ENCODE data around the gene UBE2QL1.

Gene UBE2QL1

DNA sequence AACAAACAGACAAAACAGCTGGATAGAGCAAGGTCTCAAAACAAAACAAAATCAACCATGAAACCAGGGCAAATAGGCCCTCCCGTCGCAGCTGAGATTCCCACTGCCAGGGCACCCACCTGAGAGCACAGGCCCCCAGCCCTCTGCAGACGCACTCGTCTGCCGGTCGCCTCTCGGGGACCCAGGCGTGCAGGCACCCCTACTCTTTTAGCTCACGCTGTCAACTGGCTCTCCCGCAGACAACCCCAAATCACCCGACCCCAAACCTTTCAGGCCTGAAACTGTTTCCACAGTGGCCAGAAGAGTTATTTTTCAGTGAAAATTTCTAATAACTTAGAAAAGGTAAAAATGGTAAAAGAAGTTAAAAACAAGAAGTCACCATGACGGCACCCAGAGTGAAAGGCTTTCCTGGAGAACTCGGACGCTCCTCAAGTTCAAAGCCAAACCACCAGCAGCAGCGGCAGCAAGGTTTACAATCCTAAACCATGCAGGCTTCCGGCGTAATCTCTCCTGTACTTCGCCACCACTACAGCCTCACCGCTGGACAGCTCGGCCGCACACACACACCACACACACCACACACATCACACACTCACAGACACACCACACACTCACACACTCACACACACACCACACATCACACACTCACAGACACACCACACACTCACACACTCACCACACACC lies 1.9 kb upstream of the UBE2QL1 start:
- no peak for DNase-seq (ENCODE audit: low read depth)

DNA sequence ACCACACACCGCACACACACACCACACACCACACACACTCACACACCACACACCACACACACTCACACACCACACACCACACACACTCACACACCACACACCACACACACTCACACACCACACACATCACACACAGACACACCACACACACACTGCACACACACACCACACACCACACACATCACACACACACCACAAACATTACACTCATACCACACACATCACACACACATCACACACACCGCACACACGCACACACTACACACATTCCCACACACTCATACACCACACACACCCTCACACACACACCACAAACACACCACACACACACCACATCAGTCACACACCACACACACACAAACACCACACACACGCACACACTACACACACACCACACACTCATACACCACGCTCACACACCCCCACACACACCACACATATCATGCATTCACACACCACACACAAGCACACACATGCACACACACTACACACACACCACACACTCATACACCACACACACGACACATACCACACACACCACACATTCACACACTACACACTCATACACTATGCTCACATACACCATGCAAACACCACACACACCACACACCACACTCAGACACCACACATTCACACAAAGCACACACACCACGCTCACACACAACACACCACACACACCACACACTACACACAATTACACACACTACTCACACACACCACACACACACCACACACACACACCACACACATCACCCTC lies 1.1 kb upstream of the UBE2QL1 start:
- no peak for DNase-seq (ENCODE audit: low read depth)
- H3K4me3 ChIP-seq (ENCODE audit: control insufficient read depth, low read depth, low read length), result no peak overlapping the region
- TF ChIP-seq, protein P1, sequence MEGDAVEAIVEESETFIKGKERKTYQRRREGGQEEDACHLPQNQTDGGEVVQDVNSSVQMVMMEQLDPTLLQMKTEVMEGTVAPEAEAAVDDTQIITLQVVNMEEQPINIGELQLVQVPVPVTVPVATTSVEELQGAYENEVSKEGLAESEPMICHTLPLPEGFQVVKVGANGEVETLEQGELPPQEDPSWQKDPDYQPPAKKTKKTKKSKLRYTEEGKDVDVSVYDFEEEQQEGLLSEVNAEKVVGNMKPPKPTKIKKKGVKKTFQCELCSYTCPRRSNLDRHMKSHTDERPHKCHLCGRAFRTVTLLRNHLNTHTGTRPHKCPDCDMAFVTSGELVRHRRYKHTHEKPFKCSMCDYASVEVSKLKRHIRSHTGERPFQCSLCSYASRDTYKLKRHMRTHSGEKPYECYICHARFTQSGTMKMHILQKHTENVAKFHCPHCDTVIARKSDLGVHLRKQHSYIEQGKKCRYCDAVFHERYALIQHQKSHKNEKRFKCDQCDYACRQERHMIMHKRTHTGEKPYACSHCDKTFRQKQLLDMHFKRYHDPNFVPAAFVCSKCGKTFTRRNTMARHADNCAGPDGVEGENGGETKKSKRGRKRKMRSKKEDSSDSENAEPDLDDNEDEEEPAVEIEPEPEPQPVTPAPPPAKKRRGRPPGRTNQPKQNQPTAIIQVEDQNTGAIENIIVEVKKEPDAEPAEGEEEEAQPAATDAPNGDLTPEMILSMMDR (conservative IDR thresholded peaks at IDR 0.05; ENCODE audit: control insufficient read depth, insufficient read depth, low read depth, low read length), result no peak

More for the DNA sequence above, 1.9 kb upstream of the UBE2QL1 start:
- TF ChIP-seq, protein P1 (conservative IDR thresholded peaks at IDR 0.05; ENCODE audit: control insufficient read depth, insufficient read depth, low read depth, low read length), result no peak
- no peak overlapping the region for H3K4me3 ChIP-seq (ENCODE audit: control insufficient read depth, low read depth, low read length)

DNA sequence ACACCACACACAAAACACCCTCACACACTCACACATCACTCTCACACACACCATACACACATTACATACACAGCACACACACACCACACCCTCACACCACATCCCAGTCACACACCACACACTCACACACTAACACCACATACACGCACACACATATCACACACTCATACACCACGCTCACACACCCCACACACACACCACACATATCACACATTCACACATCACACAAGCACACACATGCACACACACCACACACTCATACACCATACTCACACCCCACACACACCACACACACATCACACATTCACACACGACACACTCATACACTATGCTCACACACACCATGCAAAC lies 543 bp upstream of the UBE2QL1 start:
- no peak for DNase-seq (ENCODE audit: low read depth)
- no peak overlapping the region for H3K4me3 ChIP-seq (ENCODE audit: control insufficient read depth, low read depth, low read length)
- TF ChIP-seq, protein P1 (conservative IDR thresholded peaks at IDR 0.05; ENCODE audit: control insufficient read depth, insufficient read depth, low read depth, low read length), result no peak

DNA sequence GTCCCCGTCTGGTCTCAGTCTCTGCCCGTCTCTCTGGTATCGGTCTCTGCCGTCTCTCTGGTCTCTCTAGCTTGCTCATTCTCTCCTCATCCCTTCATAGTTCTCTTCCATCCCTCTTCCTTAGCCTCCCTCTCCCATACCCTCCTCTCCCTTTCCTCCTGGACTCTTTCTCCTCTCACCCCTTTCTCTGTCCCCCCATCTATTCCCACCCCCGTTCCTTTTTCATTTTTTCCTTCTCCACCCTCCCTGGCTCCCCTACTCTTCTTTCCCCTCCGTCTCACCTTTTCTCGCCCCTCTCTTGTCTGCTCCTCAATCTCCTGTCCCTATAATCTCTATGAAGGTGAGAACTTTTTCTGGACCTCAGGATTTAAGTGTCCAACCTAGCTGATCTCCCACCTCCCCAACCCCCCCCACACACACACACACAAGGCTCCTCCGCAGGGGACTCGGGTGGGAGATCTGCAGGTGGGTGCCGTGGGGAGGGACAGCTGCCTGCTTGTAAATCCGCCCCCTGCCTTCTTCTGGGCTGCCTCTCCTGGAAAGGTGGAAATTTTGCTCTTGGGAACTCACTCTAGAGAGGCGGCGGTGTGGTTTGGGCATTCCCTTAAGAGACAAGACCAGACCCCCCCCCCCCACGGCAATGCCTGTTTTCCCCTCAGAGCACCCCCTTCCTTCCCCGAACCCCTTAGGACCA lies 953 bp downstream of the UBE2QL1 start:
- H3K4me3 ChIP-seq (ENCODE audit: control insufficient read depth, low read depth, low read length), result no peak overlapping the region
- TF ChIP-seq, protein P1 (conservative IDR thresholded peaks at IDR 0.05; ENCODE audit: control insufficient read depth, insufficient read depth, low read depth, low read length), result no peak
- DNase-seq (ENCODE audit: low read depth), result no peak

DNA sequence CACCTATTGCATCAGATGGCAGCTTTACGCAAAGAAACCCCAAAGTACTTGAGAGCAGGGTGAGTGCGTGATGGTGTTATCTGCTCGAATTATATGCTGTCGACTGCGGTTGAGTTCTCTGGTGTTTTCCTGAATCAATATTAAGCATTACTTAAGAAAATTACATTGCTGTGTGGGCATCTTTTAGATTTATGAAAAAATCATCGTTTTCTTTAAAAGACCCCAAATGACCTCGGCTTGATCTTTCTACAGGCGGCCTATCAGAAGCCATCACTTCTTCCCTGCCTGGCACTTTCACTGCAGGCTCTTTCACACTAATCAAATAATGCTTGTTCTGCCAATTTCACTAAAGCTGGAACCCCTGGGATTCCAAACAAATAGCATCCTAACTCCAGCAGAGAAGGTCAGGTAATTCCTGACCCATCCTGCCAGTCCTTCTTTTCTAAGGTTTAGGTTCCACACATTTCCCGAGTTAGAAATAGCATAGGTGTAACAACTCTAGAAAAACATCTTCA lies 1.7 kb downstream of the UBE2QL1 start:
- TF ChIP-seq, protein P1 (conservative IDR thresholded peaks at IDR 0.05; ENCODE audit: control insufficient read depth, insufficient read depth, low read depth, low read length), result no peak
- no peak overlapping the region for H3K4me3 ChIP-seq (ENCODE audit: control insufficient read depth, low read depth, low read length)
- no peak for DNase-seq (ENCODE audit: low read depth)

DNA sequence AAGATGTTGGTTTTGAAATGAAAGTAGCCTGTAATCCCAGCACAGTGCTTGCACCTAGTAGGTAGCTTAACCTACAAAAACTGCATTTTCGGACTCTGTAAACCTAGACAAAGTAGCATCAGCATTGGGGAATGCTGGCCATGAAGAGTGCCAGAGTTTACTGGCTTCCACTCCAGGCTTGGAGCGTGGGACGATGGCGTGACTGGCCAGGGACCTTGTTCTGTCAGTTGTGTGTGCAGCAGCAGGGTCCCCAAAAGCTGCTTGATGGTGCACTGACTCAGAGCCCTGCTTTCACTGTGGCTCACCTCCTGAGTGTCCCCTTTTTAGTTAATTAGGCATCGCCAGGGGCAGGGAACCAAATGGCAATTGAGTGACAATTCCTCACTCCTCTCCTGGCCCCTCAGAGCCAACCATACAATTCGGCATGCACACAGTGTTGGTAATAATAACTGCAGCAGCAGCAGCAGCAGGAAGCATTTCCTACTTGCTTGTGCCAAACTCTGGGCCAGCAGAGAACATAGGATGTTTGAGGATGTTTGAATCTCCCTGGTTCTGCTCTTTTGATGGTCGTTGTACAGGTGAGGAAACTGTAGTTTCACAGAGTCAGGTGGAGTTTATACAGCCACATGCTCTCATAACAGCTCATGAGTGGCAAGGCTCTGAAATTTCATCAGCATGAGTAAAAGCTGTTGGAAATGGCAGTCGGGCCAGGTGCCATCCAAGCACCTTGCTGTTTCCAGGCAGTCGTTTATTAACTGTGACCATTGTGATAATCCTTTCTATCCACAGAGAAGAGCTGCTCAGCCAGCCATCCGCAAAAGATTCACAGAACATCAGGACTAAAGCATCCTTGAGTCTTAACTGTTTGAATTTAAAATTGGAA lies 4.2 kb downstream of the UBE2QL1 start:
- H3K4me3 ChIP-seq (ENCODE audit: control insufficient read depth, low read depth, low read length), result no peak overlapping the region
- DNase-seq (ENCODE audit: low read depth), result no peak
- TF ChIP-seq, protein P1 (conservative IDR thresholded peaks at IDR 0.05; ENCODE audit: control insufficient read depth, insufficient read depth, low read depth, low read length), result no peak

All from fibroblast of mammary gland (primary cell).